Psoas muscle (tissue), 8 donors: ENCODE data around the gene FAM9B. TPM values are rescaled to one million over a fixed set of nuclear protein-coding genes. Genes with fewer than 3 reads are reported as not detected.

ENCODE experiments used
- ATAC-seq, 4 donors: fragments of 200-7000 bp; cut with Tn5 transposase; one replicate each; pipeline ENCODE4 v1.9.1; 2020; ENCODE audit warnings: moderate library complexity in 3 of 4, mild to moderate bottlenecking in 2 of 4
- DNase-seq, 2 donors: peaks; one replicate each; pipeline ENCODE4 v3.0.0-alpha.2; 2020
- H3K27ac ChIP-seq: fragments of 200-600 bp; one replicate; pipeline ENCODE4 v1.8.0; 2022
- H3K27me3 ChIP-seq, 3 donors: fragments of 200-600 bp in 1 of 3; one replicate each; pipeline versions ENCODE4 v1.6.1 to v1.8.0; 2013 to 2022; ENCODE audit warnings: low read length in 2 of 3, mild to moderate bottlenecking in 2 of 3, moderate library complexity in 1 of 3; ENCODE audit not compliant: insufficient read depth in 3 of 3
- H3K36me3 ChIP-seq, 2 donors: fragments of 200-600 bp in 1 of 2; one replicate each; pipeline versions ENCODE4 v1.6.1 to v1.8.0; 2013 to 2022; ENCODE audit warnings: low read depth in 1 of 2, mild to moderate bottlenecking in 1 of 2, moderate library complexity in 1 of 2; ENCODE audit not compliant: insufficient read depth in 1 of 2
- H3K4me1 ChIP-seq: fragments of 200-600 bp; one replicate; pipeline ENCODE4 v1.8.0; 2022
- H3K4me3 ChIP-seq: fragments of 200-600 bp; one replicate; pipeline ENCODE4 v1.8.0; 2022; ENCODE audit warnings: mild to moderate bottlenecking
- H3K9me3 ChIP-seq: fragments of 200-600 bp; one replicate; pipeline ENCODE4 v1.8.0; 2022
- WGBS, 3 donors: extraction: QIAGEN DNeasy Blood & Tissue Kit; methylation state at CpG; one replicate each; pipeline versions ENCODE4 v1.1.6 to v1.1.7; 2013; 5-methylcytosine and 5-hydroxymethylcytosine counted together
- intact Hi-C, 2 donors: fragments of 100-400 bp; cut with DNase I; formaldehyde crosslinking; loops; one replicate each; pipeline versions ENCODE4 v1.11.0 to v1.14.2; 2022
- long read RNA-seq, 2 donors: library from polyadenylated mRNA; unstranded; transcript quantifications; one replicate each; pipeline ENCODE4 v2.0.0, GENCODE V29; 2021
- polyA plus RNA-seq, 3 donors: library from polyadenylated mRNA; stranded (reverse); fragments of 200-250 nt; gene quantifications; one replicate each; pipeline ENCODE4 v1.2.3, GENCODE V29; 2013
- total RNA-seq, 4 donors: library from RNA; stranded (reverse); fragmentation: NEBNext Ultra II Directional in 2 of 4; extraction: Animal tissue kit (Norgen Biotek cat#: 25700) in 2 of 4; gene quantifications; one replicate each; pipeline versions ENCODE4 v1.2.1 to v1.2.4, GENCODE V29; 2021 to 2023
- TF ChIP-seq, protein P1 (sequence below): fragments of 200-600 bp; IDR thresholded peaks from one replicate; pipeline ENCODE4 v1.8.0; 2022; ENCODE audit warnings: antibody characterized with exemption
- donor health status: healthy with polysubstance abuse.
- donor health status: DM: no; HTN: no; CAD: no; lungs with moderate emphysema.
- donor health status: Bipolar disorder and iron deficiency.
- donor health status: healthy.
- donor health status: DM: yes; HTN: yes; CAD: no.
- donor health status: DM: no; HTN: no; CAD: no.
- donor health status: DM: no; HTN: no; CAD: no.
- donor health status: DM: yes; HTN: yes; CAD: no.

Gene FAM9B
- total RNA-seq (not detected), polyA plus RNA-seq (not detected)
- long read RNA-seq, donor 1 = 0 reads
- long read RNA-seq, donor 2 = 0 reads

GRCh38 chrX:9033989-9034388 is at the start of gene FAM9B:
TSS of gene FAM9B (minus strand) at chrX:9034127. CDS start at chrX:9032986, 1,141 bp downstream.
- TF ChIP-seq, protein P1, sequence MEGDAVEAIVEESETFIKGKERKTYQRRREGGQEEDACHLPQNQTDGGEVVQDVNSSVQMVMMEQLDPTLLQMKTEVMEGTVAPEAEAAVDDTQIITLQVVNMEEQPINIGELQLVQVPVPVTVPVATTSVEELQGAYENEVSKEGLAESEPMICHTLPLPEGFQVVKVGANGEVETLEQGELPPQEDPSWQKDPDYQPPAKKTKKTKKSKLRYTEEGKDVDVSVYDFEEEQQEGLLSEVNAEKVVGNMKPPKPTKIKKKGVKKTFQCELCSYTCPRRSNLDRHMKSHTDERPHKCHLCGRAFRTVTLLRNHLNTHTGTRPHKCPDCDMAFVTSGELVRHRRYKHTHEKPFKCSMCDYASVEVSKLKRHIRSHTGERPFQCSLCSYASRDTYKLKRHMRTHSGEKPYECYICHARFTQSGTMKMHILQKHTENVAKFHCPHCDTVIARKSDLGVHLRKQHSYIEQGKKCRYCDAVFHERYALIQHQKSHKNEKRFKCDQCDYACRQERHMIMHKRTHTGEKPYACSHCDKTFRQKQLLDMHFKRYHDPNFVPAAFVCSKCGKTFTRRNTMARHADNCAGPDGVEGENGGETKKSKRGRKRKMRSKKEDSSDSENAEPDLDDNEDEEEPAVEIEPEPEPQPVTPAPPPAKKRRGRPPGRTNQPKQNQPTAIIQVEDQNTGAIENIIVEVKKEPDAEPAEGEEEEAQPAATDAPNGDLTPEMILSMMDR = no peak
- no peaks in the 10 kb centered on the region for H3K9me3 ChIP-seq
- ATAC-seq (no peak), DNase-seq (no peak)
- no peak within 1 kb of the TSS for H3K27ac ChIP-seq
- 82 to 94% (median 92%) methylated on average over 10 to 11 of the region's 11 CpGs for WGBS, 3 donors
- no peaks in the 10 kb centered on the region for H3K27me3 ChIP-seq
- no peak within 1 kb of the TSS for H3K4me3 ChIP-seq
- intact Hi-C loops = no loop called here
- no peaks in the 10 kb centered on the region for H3K4me1 ChIP-seq
- H3K36me3 ChIP-seq = no peaks in the 10 kb centered on the region

GRCh38 chrX:9081271-9081670 is 47.3 kb upstream of the FAM9B start:
- WGBS, 3 donors = 48 to 64% (median 55%) methylated on average over 2 of the region's 2 CpGs
- no peak overlapping the region for H3K4me3 ChIP-seq
- peaks cover 5% of the 10 kb centered on the region for H3K9me3 ChIP-seq
- H3K27ac ChIP-seq = no peak overlapping the region
- H3K27me3 ChIP-seq = no peaks in the 10 kb centered on the region
- ATAC-seq (no peak), DNase-seq (no peak)
- TF ChIP-seq, protein P1 = no peak
- intact Hi-C loops = no loop called here
- H3K36me3 ChIP-seq = no peaks in the 10 kb centered on the region
- H3K4me1 ChIP-seq = no peaks in the 10 kb centered on the region

- Histone ChIP-seq H3K27ac (no peak overlapping the region), H3K4me3 (no peak overlapping the region), H3K9me3 (no peaks in the 10 kb centered on the region), H3K27me3 (peaks cover 0 to 6% (median 0%) of the 10 kb centered on the region in 3 donors), H3K4me1 (no peaks in the 10 kb centered on the region), H3K36me3 (no peaks in the 10 kb centered on the region)
- DNase-seq (no peak), ATAC-seq (no peak)
- intact Hi-C loops = no loop called here
- 62 to 66% (median 64%) methylated on average over 5 of the region's 5 CpGs for WGBS, 3 donors
- TF ChIP-seq, protein P1 = no peak
These were observed 40.4 kb upstream of the FAM9B start for GRCh38 chrX:9074326-9074725.

GRCh38 chrX:9072281-9072680 is 38.4 kb upstream of the FAM9B start:
- WGBS, 3 donors = 34 to 50% (median 49%) methylated on average over 5 of the region's 5 CpGs
- H3K4me3 ChIP-seq = no peak overlapping the region
- H3K9me3 ChIP-seq = no peaks in the 10 kb centered on the region
- no peak overlapping the region for H3K27ac ChIP-seq
- DNase-seq = no peak
- H3K27me3 ChIP-seq = peaks cover 0 to 7% (median 0%) of the 10 kb centered on the region in 3 donors
- H3K4me1 ChIP-seq = no peaks in the 10 kb centered on the region
- TF ChIP-seq, protein P1 = no peak
- intact Hi-C loops = no loop called here
- no peak for ATAC-seq
- no peaks in the 10 kb centered on the region for H3K36me3 ChIP-seq

- WGBS, 3 donors = 73 to 88% (median 75%) methylated on average over 4 of the region's 4 CpGs
- no peaks in the 10 kb centered on the region for H3K4me1 ChIP-seq
- H3K27ac ChIP-seq = no peak overlapping the region
- ATAC-seq (no peak), DNase-seq (no peak)
- peaks cover 0 to 7% (median 0%) of the 10 kb centered on the region in 3 donors for H3K27me3 ChIP-seq
- intact Hi-C loops = no loop called here
- TF ChIP-seq, protein P1 = no peak
- H3K9me3 ChIP-seq = no peaks in the 10 kb centered on the region
- no peaks in the 10 kb centered on the region for H3K36me3 ChIP-seq
- H3K4me3 ChIP-seq = no peak overlapping the region
These were observed 37.2 kb upstream of the FAM9B start for GRCh38 chrX:9071031-9071650.
